Omental fat pad (tissue), 4 donors: ENCODE measurements around the gene ERICH2. TPM values are rescaled to one million over a fixed set of nuclear protein-coding genes. Genes with fewer than 3 reads are reported as not detected.

ENCODE experiments used
- ATAC-seq: fragments of 150-250 bp; one replicate; pipeline ENCODE4 v1.9.1; 2016; ENCODE audit warnings: mild to moderate bottlenecking, moderate library complexity; ENCODE audit not compliant: low FRiP score
- DNase-seq: peaks from one replicate; pipeline ENCODE4 v3.0.0-alpha.2; 2019; ENCODE audit warnings: low spot score
- total RNA-seq, 4 donors: library from RNA; depleted of rRNA; stranded (reverse); fragments of >200 nt; gene quantifications; one replicate each; pipeline ENCODE4 v1.1.0, GENCODE V29; 2016
- TF ChIP-seq, protein P1 (sequence below), 3 donors: fragments of 450-650 bp; IDR thresholded peaks; one replicate each; pipeline ENCODE4 v1.5.1; 2016 to 2017; ENCODE audit warnings: antibody characterized with exemption in 3 of 3, mild to moderate bottlenecking in 3 of 3, moderate library complexity in 2 of 3

The ERICH2 gene
- total RNA-seq, 4 donors from 2014 or later, result not detected

DNA sequence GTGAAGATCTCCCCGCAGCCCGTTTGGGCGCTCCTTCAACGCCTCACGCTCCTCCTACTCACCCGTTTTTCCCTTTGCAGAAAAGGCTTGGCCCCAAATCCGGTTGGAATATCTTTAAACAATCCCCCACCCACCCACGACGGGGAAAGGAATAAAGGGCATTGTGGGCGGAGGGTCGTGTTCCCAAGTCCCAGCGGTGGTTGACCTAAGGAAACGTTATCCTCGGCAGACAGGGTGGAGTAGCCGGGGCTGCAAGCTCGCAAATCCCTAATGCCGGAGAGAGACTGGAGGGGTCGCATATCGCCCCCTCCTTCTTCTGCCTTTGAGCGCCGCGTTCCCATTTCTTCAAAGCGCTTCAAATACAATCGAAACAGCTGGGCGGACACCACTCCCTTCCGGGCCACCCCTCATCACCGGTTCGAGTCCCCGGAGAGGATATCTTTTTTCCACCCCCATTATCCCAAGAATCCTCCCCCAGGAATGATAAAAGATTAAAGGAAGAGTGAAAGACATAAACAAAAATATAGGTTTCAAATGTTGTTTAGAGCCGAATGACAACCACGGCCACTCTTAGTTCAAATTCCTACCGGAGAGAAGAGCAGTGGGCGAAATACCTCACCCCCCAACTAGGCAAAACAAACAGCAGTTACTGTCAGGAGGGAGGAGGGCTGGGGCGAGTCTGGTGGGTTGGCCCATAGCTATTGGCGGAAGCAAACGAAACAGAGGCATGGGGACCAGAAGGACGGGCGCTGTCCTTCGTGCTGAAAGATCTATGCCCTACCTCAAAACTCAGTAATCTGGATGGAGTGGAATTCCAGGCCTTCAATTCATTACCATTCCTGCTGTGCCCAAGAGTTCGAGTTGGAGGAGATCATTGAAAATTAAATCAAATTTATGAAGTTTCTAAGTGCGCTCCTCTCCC lies 43.7 kb downstream of the ERICH2 start:
- DNase-seq, result no peak
- ATAC-seq, result no peak
- TF ChIP-seq, protein P1, sequence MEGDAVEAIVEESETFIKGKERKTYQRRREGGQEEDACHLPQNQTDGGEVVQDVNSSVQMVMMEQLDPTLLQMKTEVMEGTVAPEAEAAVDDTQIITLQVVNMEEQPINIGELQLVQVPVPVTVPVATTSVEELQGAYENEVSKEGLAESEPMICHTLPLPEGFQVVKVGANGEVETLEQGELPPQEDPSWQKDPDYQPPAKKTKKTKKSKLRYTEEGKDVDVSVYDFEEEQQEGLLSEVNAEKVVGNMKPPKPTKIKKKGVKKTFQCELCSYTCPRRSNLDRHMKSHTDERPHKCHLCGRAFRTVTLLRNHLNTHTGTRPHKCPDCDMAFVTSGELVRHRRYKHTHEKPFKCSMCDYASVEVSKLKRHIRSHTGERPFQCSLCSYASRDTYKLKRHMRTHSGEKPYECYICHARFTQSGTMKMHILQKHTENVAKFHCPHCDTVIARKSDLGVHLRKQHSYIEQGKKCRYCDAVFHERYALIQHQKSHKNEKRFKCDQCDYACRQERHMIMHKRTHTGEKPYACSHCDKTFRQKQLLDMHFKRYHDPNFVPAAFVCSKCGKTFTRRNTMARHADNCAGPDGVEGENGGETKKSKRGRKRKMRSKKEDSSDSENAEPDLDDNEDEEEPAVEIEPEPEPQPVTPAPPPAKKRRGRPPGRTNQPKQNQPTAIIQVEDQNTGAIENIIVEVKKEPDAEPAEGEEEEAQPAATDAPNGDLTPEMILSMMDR (IDR thresholded peaks at IDR 0.05), result no peak

- TF ChIP-seq, protein P1 (IDR thresholded peaks at IDR 0.05), result no peak
- ATAC-seq, result no peak
- DNase-seq, result no peak
These were observed 44.5 kb downstream of the ERICH2 start for GRCh38 chr2:170814533-170815230.

DNA sequence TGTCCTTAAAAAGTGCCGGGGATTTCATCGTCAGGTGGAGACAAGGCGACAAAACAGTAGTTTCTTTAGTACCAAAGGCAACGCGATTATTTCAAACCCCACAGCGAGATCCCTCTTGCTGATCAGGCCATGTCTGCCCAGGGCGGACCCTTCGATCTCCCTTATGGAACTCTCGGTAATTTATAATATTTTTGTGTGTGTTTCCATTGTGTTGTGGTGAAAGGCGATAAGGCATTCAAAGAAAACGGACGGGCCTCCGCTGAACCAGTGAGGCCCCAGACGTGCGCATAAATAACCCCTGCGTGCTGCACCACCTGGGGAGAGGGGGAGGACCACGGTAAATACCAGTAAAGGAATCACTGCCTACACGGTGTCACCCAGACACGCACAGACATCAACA lies 45.1 kb downstream of the ERICH2 start:
- ATAC-seq (no peak), DNase-seq (no peak)
- TF ChIP-seq, protein P1 (IDR thresholded peaks at IDR 0.05), result no peak

- ATAC-seq (peak; percentile 48), DNase-seq (no peak)
These were observed 45.7 kb downstream of the ERICH2 start for GRCh38 chr2:170815746-170816503.

GRCh38 chr2:170816504-170817092 lies 46.4 kb downstream of the ERICH2 start, which contains the start of gene GAD1:
Gene GAD1 (plus strand): TSS chr2:170816887. CDS start chr2:170818592, 1,705 bp downstream.
- TF ChIP-seq, protein P1 (IDR thresholded peaks at IDR 0.05), result no peak
- DNase-seq (no peak), ATAC-seq (peak; percentile 46)

More at GRCh38 chr2:170815746-170816503, 45.7 kb downstream of the ERICH2 start:
- TF ChIP-seq, protein P1 (IDR thresholded peaks at IDR 0.05), result no peak
